Measurements from ENCODE around the gene PNPLA6. TPM values are rescaled to one million over a fixed set of nuclear protein-coding genes. Genes with fewer than 3 reads are reported as not detected.
"Not testable (repeated sequence)": the region's sequence is repeated elsewhere in the genome, so short reads cannot be mapped to it uniquely, and the experiment has no call there.

The PNPLA6 gene
- total RNA-seq, 1 donor from 2014 or later, result 50.6 TPM

DNA sequence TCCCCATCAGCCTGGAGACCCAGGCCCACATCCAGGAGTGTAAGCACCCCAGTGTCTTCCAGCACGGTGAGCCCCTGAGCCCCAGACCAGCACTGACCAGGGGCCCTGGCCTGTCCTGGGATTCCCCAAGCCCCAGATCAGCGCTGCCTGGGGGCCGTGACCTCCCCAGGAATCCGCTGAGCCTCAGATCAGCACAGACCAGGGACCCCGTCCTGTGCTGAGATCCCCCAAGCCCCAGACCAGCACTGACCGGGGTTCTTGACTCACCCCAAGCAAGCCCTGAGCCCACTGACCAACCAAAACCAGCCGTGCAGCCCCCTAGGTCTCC, 7.4 kb upstream of the PNPLA6 start:
- ATAC-seq (no peak), DNase-seq (ENCODE audit: missing footprints) (no peak)
- intact Hi-C loops (cut with DNase I), result no loop called here

DNA sequence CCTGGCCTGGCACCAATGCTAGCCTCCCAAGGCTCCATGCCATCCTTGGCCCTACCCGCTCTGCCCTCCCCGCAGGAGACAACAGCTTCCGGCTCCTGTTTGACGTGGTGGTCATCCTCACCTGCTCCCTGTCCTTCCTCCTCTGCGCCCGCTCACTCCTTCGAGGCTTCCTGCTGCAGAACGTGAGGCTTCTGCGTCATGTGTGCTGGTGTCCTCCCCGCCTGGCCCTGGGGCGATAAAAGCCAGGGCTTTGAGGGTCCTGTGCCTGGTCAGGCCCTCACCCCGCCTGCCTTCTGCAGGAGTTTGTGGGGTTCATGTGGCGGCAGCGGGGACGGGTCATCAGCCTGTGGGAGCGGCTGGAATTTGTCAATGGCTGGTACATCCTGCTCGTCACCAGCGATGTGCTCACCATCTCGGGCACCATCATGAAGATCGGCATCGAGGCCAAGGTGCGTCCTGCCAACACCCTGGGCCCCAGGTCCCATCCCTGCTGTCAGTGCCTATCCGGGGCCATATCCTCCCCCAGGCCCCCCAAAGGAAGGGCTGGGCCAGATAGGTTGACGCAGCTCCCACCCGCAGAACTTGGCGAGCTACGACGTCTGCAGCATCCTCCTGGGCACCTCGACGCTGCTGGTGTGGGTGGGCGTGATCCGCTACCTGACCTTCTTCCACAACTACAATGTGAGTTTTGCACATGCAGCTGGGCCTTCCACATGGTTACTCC, 6.8 kb upstream of the PNPLA6 start:
- intact Hi-C loops (cut with DNase I), result no loop called here
- no peak for ATAC-seq
- DNase-seq (ENCODE audit: missing footprints), result no peak

DNA sequence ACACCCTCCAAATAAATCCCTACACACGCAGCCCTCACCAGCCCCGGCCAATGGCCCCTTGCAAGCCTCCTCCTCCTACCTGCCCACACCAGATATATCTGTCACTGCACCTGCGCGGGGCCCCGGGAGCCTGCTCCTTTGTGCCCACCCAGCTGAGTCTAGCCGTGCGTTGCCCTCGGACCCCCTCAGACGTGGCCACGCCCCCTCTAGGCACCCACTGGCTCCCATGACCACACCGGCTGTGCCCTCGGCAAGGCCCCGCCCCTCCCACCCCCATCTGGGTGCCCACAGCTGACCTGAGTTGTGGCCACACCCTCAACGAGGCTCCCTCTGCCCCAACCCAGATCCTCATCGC, 6.3 kb upstream of the PNPLA6 start:
- ATAC-seq (no peak), DNase-seq (ENCODE audit: missing footprints) (no peak)
- intact Hi-C loops (cut with DNase I), result no loop called here

DNA sequence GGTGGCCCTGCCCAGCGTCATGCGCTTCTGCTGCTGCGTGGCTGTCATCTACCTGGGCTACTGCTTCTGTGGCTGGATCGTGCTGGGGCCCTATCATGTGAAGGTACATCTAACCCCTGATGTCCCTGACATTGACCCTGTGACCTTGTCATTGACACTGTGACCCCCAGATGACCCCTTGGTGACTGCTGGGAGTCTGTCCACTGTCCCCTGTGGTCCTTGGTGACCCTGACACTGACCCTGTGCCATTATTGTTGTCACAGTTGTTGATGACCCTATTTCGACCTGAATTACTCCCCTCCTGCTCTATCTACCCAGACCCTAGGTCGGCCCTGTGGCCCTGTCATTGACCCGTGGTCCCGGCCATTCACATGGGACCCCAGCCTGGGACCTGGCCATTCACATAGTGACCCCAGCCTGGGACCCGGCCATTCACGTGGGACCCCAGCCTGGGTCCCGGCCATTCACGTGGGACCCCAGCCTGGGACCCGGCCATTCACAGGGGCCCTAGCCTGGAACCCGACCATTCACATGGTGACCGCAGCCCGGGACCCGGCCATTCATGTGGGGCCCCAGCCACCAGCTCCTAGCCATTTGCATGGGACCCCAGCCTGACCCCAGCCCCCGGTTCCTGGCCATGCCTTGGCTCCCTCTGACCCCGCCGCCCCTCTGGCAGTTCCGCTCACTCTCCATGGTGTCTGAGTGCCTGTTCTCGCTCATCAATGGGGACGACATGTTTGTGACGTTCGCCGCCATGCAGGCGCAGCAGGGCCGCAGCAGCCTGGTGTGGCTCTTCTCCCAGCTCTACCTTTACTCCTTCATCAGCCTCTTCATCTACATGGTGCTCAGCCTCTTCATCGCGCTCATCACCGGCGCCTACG, 5.7 kb upstream of the PNPLA6 start:
- DNase-seq (ENCODE audit: missing footprints) (no peak), ATAC-seq (no peak)
- intact Hi-C loops (cut with DNase I), result loop anchor here (5.0 kb wide), 1 partner anchor 43 kb away; the partner anchor contains the start of gene PEX11G

DNA sequence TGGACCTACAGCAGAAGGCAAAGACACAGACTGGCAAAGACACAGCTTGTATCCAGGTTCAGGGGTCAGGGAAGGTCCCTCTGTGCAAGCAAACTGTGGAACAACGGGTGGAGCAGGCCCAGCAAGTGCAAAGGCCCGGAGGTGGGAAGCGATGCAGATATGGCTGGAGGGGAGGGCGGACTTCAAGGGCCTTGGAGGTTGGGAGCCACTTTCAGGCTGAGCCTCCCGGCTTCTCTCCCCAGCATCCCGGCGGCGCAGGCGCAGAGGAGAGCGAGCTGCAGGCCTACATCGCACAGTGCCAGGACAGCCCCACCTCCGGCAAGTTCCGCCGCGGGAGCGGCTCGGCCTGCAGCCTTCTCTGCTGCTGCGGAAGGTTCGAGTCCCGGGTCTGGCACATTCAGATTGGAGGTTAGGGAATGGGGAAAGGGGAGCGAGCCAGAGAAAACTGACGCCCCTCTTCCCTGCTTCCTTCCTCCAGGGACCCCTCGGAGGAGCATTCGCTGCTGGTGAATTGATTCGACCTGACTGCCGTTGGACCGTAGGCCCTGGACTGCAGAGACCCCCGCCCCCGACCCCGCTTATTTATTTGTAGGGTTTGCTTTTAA, 2.1 kb upstream of the PNPLA6 start:
- peak; percentile 26 for ATAC-seq
- DNase-seq (ENCODE audit: missing footprints), result peak; percentile 87
- intact Hi-C loops (cut with DNase I), result loop anchor here (5.0 kb wide), 1 partner anchor 46 kb away; the partner anchor contains the start of gene PEX11G

DNA sequence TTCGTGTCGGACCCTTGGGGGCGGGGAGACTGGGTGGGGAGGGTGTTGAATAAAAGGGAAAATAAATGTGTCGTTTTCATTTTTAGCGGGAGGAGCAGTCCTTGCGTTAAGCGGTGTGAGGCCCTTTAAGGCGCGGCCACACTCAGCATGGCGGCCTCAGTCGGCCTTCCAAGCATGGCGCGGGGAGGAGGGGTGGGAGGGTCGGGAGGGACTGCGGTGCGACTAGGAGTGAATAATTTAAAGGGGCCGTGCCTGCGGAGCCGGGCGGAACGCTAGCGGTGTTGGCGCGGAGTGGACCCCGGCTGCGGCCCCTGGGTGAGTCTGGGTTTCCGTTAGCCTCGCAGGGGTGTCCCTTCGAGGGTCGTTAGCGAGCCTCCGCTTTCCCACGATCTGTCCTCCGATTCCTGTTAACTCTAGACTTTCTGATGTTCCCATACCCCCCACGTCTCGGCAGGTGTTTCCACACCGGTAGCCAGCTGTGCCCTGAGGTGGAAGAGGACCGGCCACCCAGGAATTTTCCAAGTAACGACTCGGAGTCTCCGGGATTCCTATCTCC, 1.5 kb upstream of the PNPLA6 start:
- DNase-seq (ENCODE audit: missing footprints) (peak; percentile 93), ATAC-seq (peak; percentile 87)
- intact Hi-C loops (cut with DNase I), result loop anchor here (5.0 kb wide), 1 partner anchor 47 kb away; the partner anchor contains the start of gene PEX11G

DNA sequence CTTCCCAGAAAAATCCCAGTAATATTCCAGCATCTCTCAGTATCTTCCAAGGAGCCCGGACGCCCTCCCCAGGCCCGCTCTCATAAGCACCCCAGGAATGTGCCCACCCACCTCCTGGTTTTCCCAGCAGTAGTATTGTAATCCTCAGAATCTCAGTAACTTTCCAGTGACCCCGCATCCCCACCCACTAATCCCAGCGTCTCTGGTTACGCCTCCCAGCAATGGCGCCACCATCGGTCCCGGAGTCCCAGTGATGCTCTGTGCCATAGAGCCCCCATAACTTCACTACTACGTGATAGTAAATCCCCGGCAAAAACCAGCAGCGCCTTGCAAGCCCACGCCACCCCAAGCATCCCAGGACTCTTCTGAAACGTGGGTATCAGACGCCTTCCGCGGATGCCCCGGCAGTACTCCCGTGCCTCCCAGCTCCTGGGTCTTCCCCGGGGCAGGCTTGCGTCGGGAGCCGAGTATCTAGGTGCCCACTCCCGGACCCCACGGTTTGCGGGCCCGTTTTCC, 928 bp upstream of the PNPLA6 start:
- DNase-seq (ENCODE audit: missing footprints), result peak; percentile 82
- intact Hi-C loops (cut with DNase I), result loop anchor here (5.0 kb wide), 2 partner anchors 47 to 93 kb away; partner anchors contain the start of genes PET100, PEX11G and XAB2
- peak; percentile 60 for ATAC-seq

DNA sequence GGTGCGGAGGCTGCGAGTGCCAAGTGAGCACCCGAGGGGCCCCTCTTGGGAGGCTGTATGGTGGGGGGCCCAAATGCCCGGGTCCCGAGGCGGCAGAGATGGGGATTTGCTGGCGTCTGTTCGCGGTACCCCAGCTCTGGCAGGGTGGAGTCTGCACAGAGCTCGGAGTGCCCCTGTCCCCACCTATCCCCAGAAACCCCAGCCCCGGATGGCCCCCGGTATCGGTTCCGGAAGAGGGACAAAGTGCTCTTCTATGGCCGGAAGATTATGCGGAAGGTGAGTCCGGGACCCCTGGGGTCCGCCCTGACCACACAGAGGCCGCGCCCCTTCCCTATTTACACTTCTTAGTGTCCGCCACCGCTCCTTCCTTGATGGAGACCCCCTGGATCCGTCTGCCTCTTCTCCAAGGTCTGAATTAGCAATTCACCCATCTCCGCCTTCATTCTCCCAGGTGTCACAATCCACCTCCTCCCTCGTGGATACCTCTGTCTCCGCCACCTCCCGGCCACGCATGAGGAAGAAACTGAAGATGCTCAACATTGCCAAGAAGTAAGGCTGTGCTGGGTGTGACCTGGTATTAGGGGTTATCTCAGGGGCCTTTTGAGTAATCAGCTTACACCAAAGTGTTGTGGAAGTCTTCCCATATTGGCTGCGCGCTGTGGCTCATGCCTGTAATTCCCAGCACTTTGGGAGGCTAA, 630 bp downstream of the PNPLA6 start:
- DNase-seq (ENCODE audit: missing footprints), result peak; percentile 63
- intact Hi-C loops (cut with DNase I), result loop anchor here (5.0 kb wide), 1 partner anchor 91 kb away; the partner anchor contains the start of genes PET100 and XAB2
- no peak for ATAC-seq

DNA sequence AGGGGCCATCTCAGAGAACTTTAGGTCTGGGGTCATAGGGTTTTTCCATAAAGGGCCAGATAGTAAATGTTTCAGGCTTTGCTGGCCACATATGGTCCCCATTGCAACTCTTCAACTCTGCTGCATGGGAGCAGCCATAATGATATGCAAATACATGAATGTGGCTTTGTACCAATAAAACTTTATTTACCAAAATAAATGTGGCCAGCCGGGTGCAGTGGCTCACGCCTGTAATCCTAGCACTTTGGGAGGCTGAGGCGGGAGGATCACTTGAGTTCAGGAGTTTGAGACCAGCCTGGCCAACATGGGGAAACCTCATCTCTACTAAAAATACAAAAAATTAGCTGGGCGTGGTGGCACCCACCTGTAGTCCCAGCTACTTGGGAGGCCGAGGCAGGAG, 3.5 kb downstream of the PNPLA6 start:
- not testable (repeated sequence) for ATAC-seq; DNase-seq (ENCODE audit: missing footprints)
- intact Hi-C loops (cut with DNase I), result loop anchor here (5.0 kb wide), 1 partner anchor 88 kb away; the partner anchor contains the start of genes PET100 and XAB2

DNA sequence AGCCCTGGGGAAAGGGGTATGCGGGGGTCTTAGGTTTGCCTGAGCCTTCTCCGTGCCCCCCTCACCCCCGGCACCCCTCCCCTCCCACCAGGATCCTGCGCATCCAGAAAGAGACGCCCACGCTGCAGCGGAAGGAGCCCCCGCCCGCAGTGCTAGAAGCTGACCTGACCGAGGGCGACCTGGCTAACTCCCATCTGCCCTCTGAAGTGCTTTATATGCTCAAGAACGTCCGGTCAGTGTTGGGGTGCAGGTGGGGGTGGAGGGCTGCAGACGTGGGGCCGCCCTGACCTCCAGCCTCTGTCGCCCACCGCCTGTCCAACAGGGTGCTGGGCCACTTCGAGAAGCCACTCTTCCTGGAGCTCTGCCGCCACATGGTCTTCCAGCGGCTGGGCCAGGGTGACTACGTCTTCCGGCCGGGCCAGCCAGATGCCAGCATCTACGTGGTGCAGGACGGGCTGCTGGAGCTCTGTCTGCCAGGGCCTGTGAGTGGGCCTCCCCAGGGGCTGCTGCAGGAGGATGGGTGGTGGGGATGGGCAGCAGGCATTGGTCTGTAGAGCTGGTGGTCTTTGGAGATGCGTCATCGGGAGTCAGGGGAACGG, 4.4 kb downstream of the PNPLA6 start:
- DNase-seq (ENCODE audit: missing footprints), result no peak
- no peak for ATAC-seq
- intact Hi-C loops (cut with DNase I), result loop anchor here (5.0 kb wide), 1 partner anchor 87 kb away; the partner anchor contains the start of genes PET100 and XAB2

DNA sequence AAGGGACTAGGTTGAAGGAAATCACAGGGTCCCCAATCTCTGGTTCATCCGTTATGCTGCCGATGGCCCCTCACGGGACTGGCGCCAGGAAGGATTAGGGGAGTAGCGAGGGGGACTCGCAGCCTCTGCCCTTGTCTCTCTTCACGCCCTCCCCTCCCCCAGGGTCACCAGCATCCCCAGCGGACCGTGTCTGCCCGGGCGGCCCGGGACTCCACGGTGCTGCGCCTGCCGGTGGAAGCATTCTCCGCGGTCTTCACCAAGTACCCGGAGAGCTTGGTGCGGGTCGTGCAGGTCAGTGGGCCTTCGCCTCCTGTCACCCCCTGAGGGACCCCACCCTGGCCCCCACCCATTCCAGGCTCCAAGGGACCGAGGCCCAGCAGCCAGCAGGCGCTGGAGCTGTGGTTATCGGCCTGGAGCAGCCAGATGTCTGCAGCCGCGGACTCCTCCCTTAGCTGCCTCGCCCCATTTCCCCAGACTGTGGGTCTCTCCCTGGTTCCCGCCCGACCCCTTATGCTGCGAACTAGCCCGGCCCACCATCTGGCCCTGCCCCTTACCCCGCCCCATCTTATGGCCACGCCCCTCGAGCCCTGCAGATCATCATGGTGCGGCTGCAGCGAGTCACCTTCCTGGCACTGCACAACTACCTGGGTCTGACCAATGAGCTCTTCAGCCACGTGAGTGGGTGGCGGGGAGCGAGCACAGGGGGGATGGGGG, 5.4 kb downstream of the PNPLA6 start:
- no peak for DNase-seq (ENCODE audit: missing footprints)
- ATAC-seq, result no peak
- intact Hi-C loops (cut with DNase I), result no loop called here

DNA sequence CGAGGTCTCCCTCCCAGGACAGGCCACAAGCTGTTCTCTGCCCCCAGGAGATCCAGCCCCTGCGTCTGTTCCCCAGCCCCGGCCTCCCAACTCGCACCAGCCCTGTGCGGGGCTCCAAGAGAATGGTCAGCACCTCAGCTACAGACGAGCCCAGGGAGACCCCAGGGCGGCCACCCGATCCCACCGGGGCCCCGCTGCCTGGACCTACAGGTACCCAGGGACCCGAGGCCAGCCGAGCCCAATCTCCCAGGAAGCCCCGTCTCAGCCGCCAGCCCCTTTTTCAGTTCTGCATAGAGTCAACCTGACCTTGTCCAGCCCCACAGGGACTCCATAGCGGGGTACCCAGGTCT, 5.9 kb downstream of the PNPLA6 start:
- DNase-seq (ENCODE audit: missing footprints) (peak; percentile 68), ATAC-seq (no peak)
- intact Hi-C loops (cut with DNase I), result no loop called here

DNA sequence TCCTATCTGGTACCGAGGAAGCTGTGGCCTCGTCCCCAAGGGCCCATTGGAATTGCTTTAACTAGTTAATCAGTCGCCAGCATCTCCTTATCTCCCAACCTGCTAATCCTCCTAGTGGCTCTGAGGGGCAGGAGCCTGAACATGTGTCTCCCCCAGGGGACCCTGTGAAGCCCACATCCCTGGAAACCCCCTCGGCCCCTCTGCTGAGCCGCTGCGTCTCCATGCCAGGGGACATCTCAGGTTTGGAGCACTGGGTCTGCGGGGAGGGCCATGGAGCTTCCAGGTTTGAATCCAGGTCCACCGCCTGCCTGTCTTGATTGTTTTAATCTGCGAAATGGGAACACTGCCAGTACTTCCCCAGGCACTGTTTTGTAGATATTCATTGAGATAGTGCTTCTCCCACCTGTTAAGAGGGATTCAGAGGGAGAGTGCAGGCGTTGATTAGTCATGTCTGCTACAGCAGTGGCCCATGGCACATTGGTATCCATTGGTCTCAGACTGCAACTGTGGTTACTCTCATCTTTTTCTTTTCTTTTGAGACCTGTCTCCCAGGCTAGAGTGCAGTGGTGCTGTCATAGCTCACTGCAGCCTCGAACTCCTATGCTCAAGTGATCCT, 6.4 kb downstream of the PNPLA6 start:
- DNase-seq (ENCODE audit: missing footprints) (no peak), ATAC-seq (no peak)
- intact Hi-C loops (cut with DNase I), result no loop called here

DNA sequence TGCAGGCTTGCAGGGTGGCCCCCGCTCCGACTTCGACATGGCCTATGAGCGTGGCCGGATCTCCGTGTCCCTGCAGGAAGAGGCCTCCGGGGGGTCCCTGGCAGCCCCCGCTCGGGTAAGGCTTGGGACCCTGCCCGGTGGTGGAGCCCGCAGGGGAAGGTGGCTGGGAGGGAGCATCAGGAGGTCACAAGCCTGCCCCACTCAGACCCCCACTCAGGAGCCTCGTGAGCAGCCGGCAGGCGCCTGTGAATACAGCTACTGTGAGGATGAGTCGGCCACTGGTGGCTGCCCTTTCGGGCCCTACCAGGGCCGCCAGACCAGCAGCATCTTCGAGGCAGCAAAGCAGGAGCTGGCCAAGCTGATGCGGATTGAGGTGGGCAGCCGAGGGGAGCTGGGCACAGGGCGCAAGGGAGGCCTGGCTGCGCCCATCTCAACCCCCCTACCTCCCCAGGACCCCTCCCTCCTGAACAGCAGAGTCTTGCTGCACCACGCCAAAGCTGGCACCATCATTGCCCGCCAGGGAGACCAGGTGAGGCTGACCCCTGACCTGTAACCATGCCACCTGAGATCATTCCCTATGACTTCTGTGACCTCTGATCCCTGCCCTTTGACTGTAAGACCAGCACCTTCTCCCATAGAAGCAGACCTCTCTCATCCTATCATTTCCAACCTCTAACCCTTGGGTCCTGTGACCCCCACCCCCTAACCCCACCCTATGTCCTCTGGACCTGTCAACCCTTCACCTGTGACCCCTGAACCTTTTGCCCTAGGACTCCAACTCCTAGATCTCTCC, 7.2 kb downstream of the PNPLA6 start:
- DNase-seq (ENCODE audit: missing footprints) (no peak), ATAC-seq (no peak)
- intact Hi-C loops (cut with DNase I), result no loop called here

DNA sequence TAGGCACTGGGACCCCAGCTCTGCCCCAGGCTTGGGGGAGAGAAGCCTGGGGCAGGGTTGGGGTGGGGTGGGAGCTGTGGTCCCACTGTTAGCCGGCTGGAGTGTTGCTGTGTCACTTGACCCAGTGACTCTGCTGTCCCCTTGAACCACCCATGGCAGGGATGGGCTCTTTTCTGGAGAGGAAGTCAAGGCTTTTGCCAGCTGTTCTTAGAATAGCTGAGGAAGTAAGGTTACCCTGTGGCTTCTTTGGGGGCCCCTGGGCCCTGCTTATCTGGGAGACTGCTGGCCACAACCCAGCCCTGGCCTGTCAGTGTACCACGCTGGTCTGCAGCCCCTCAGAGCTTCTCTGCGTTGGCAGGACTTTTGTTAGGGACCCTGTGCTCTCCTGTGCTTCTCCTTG, 9.1 kb downstream of the PNPLA6 start:
- DNase-seq (ENCODE audit: missing footprints) (peak; percentile 67), ATAC-seq (peak; percentile 43)
- intact Hi-C loops (cut with DNase I), result no loop called here

DNA sequence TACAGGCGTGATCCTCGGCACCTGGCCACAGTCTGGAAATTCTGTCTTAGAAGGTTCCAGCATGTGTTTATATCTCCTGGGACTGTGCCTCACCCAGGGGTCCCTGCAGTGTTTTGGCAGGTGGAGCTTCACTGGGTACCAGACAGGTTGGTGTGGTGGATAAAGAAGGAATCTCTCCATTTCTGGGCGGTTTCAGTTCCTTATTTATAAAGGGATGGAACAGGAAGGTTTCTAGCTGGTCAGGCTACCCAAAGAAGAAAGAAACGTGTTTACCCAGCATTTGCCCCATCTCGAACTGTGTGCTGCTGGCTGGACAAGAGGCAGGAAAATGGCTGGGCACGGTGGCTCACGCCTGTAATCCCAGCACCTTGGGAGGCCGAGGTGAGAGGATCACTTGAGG, 9.8 kb downstream of the PNPLA6 start:
- ATAC-seq (no peak), DNase-seq (ENCODE audit: missing footprints) (no peak)
- intact Hi-C loops (cut with DNase I), result no loop called here
